Keratinocyte (primary cell): ENCODE measurements around the gene MYMK. TPM values are rescaled to one million over a fixed set of nuclear protein-coding genes. Genes with fewer than 3 reads are reported as not detected.

Source experiments
- DNase-seq: peaks from one replicate; pipeline ENCODE4 v3.0.0-alpha.2; 2011; ENCODE audit warnings: low read depth, missing footprints, low spot score
- FAIRE-seq: peaks from 2 replicates; lab custom pipeline; 2011; peaks lifted over from hg19 to GRCh38; lab: Jason Lieb, UNC
- H2AFZ ChIP-seq: 2 replicates; pipeline ENCODE4 v1.6.0; 2012; ENCODE audit warnings: low read length, control low read depth, inconsistent platforms; ENCODE audit not compliant: control insufficient read depth
- H3K27ac ChIP-seq: 2 replicates; pipeline ENCODE4 v1.5.1; 2011; ENCODE audit warnings: low read length; ENCODE audit not compliant: control insufficient read depth, insufficient read depth
- H3K27me3 ChIP-seq: 3 replicates; pipeline ENCODE4 v1.6.0; 2011; ENCODE audit warnings: low read length; ENCODE audit not compliant: control insufficient read depth, insufficient read depth; ENCODE audit errors: extremely low read depth
- H3K36me3 ChIP-seq, 2 experiments: 2 replicates in 1 of 2; 3 replicates in 1 of 2; pipeline ENCODE4 v1.5.1; 2011; ENCODE audit warnings: low read length in 2 of 2, mild to moderate bottlenecking in 1 of 2; ENCODE audit not compliant: control insufficient read depth in 2 of 2, insufficient read depth in 2 of 2; ENCODE audit errors: extremely low read depth in 1 of 2
- H3K4me1 ChIP-seq: 3 replicates; pipeline ENCODE4 v1.5.1; 2011; ENCODE audit warnings: low read length; ENCODE audit not compliant: control insufficient read depth, insufficient read depth; ENCODE audit errors: extremely low read depth
- H3K4me2 ChIP-seq: 3 replicates; pipeline ENCODE4 v1.6.0; 2011; ENCODE audit warnings: low read depth, low read length; ENCODE audit not compliant: control insufficient read depth, insufficient read depth; ENCODE audit errors: extremely low read depth
- H3K4me3 ChIP-seq, 3 experiments: fragments of 200-600 bp in 1 of 3; sonication (generic) in 1 of 3; 2 replicates in 2 of 3; 3 replicates in 1 of 3; pipeline ENCODE4 v1.5.1; 2011 to 2016; ENCODE audit warnings: low read length in 3 of 3, mild to moderate bottlenecking in 3 of 3, control low read depth in 2 of 3, inconsistent platforms in 1 of 3, low read depth in 1 of 3, mixed read lengths in 1 of 3, mixed run types in 1 of 3, moderate library complexity in 1 of 3; ENCODE audit not compliant: control insufficient read depth in 2 of 3, insufficient read depth in 2 of 3; ENCODE audit errors: extremely low read depth in 1 of 3
- H3K79me2 ChIP-seq: 2 replicates; pipeline ENCODE4 v1.6.0; 2012; ENCODE audit warnings: low read length; ENCODE audit not compliant: control insufficient read depth, insufficient read depth
- H3K9ac ChIP-seq: 3 replicates; pipeline ENCODE4 v1.6.0; 2011; ENCODE audit warnings: low read length; ENCODE audit not compliant: control insufficient read depth, insufficient read depth; ENCODE audit errors: extremely low read depth
- H3K9me1 ChIP-seq: 3 replicates; pipeline ENCODE4 v1.6.0; 2011; ENCODE audit warnings: low read length; ENCODE audit not compliant: control insufficient read depth, insufficient read depth; ENCODE audit errors: extremely low read depth
- H3K9me3 ChIP-seq: 2 replicates; pipeline ENCODE4 v1.5.1; 2012; ENCODE audit warnings: low read depth, low read length; ENCODE audit not compliant: control insufficient read depth
- H4K20me1 ChIP-seq: 3 replicates; pipeline ENCODE4 v1.6.0; 2011; ENCODE audit warnings: low read length; ENCODE audit not compliant: control insufficient read depth, insufficient read depth; ENCODE audit errors: extremely low read depth
- EZH2 ChIP-seq: IDR thresholded peaks from one replicate; pipeline ENCODE4 v1.6.1; 2012; ENCODE audit warnings: inconsistent platforms, mild to moderate bottlenecking, low read length, moderate library complexity
- dilution Hi-C: fragments of 300-500 bp; cut with MboI; formaldehyde crosslinking; loops from one replicate; pipeline ENCODE4 v1.7.0; 2020; ENCODE audit warnings: low sequenced_read_pairs; ENCODE audit not compliant: extremely low pct_ligation_motif_present
- polyA plus RNA-seq, 5 experiments: library from polyadenylated mRNA; depleted of rRNA in 3 of 5; stranded (reverse) in 3 of 5; stranded (forward) in 1 of 5; unstranded in 1 of 5; fragments of >200 nt; gene quantifications; 1 replicate in 1 of 5; 2 replicates in 3 of 5; 3 replicates in 1 of 5; pipeline versions ENCODE4 v1.2.1 to v1.2.3, GENCODE V29; 2011 to 2012; ENCODE audit warnings: missing spikeins in 2 of 5, low read depth in 1 of 5, low replicate concordance in 1 of 5
- TF ChIP-seq, protein P1 (sequence below), 3 experiments: IDR thresholded peaks in 1 of 3; conservative IDR thresholded peaks in 1 of 3; optimal IDR thresholded peaks in 1 of 3; 2 replicates in 2 of 3; 3 replicates in 1 of 3; pipeline versions ENCODE3 to v1.5.1; 2011; ENCODE audit warnings: low read length in 3 of 3, mild to moderate bottlenecking in 3 of 3, moderate library complexity in 2 of 3, control low read depth in 1 of 3, inconsistent platforms in 1 of 3; ENCODE audit not compliant: insufficient read depth in 2 of 3; ENCODE audit errors: extremely low read depth in 1 of 3

MYMK gene
- polyA plus RNA-seq, 1 donor (not counting 4 experiments of a cell fraction or from before 2014, with no cell fraction given), result not detected

DNA sequence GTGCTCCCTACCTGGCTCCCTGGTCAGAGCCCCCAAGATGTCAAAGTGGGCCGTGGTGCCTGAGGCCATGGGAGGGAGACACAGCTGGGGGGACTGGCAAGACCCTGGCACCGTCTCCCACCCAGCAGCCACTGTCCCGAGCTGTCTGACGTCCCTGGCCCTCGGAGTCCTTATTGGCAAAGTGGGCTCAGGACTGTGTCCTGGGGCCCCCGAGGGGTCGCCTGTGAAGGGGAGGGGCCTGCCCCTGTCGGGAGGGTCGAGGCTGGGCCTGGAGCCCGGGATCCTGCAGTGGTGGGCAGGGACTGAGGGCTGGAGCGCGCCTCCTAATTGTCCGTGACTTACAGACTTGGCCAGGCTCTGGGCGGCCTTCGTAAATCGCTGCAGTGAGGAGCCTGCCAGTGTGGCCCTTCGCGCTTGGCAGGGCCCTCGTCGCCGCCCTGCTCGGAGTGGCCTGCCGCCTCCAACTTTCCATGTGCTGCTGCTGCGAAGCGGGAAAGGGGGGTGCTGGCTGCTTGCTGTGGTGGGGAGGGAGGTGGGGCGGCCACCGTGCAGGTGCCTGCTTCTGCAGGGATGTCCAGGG is 13.7 kb downstream of the MYMK start:
- H3K4me1 ChIP-seq, result peaks cover 12% of the 10 kb centered on the region
- no peak overlapping the region for H3K9ac ChIP-seq
- dilution Hi-C loops, result no loop called here
- H3K9me3 ChIP-seq, result peaks cover 2% of the 10 kb centered on the region
- no peak overlapping the region for H3K4me2 ChIP-seq
- no peak for DNase-seq
- no peaks in the 10 kb centered on the region for H3K9me1 ChIP-seq
- FAIRE-seq, result no peak
- H2AFZ ChIP-seq, result no peak overlapping the region
- no peaks in the 10 kb centered on the region for H3K79me2 ChIP-seq
- H4K20me1 ChIP-seq, result no peaks in the 10 kb centered on the region
- no peak overlapping the region for H3K4me3 ChIP-seq
- H3K27ac ChIP-seq, result no peak overlapping the region
- TF ChIP-seq, protein P1, sequence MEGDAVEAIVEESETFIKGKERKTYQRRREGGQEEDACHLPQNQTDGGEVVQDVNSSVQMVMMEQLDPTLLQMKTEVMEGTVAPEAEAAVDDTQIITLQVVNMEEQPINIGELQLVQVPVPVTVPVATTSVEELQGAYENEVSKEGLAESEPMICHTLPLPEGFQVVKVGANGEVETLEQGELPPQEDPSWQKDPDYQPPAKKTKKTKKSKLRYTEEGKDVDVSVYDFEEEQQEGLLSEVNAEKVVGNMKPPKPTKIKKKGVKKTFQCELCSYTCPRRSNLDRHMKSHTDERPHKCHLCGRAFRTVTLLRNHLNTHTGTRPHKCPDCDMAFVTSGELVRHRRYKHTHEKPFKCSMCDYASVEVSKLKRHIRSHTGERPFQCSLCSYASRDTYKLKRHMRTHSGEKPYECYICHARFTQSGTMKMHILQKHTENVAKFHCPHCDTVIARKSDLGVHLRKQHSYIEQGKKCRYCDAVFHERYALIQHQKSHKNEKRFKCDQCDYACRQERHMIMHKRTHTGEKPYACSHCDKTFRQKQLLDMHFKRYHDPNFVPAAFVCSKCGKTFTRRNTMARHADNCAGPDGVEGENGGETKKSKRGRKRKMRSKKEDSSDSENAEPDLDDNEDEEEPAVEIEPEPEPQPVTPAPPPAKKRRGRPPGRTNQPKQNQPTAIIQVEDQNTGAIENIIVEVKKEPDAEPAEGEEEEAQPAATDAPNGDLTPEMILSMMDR (optimal IDR thresholded peaks at IDR 0.05 in 1 of 3, IDR thresholded peaks at IDR 0.05 in 1 of 3, conservative IDR thresholded peaks at IDR 0.05 in 1 of 3; ENCODE audit: extremely low read depth in 1 of 3, insufficient read depth in 2 of 3, low read length in 3 of 3), result no peak
- TF ChIP-seq EZH2, result no peak
- H3K27me3 ChIP-seq, result peaks cover 19% of the 10 kb centered on the region
- H3K36me3 ChIP-seq, result no peaks in the 10 kb centered on the region

DNA sequence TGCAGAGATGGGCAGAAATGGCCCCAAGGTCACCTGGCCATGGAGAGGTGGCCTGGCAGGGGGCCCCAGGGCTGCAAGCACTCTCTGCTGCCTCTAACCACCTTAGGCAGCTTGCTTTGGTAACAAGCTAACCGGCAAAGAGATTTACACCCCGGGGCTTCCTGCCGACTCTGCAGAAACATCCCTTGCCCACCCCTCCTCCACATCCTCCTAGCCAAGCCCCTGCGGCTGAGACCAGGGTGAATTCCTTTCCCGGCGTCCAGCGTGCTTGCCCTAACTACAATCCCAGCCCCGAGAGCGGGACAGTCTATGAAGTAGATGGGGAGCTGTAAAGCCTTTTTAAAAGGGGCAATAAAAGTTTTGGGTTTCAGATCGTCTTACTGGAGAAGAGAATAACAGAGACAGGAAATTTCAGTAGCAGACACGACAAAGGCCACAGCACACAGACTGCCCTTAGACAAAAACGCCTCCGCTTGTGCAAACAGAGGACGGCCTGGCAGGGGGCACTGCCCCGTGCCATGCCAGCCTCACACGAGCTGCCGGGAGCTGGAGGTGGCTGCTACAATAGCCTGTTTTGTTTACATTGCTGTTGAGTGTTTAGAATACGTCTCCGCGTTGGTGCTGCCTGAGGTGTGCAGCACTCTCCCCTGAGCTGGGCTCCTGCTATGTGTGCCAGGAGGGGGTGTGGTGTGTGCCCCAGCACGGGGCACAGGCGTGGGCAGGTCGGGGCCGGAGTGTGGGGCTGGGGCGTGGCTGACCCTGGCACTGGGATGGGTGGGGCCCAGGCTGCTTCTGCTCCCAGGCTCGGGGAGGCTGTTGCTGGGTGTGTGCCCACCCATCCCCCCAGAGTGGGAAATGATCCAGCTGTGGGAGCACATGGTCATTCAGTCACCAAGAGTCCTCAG is 15.3 kb downstream of the MYMK start:
- H2AFZ ChIP-seq, result no peak overlapping the region
- H3K4me2 ChIP-seq, result peak overlapping the region; percentile 65
- TF ChIP-seq EZH2, result no peak
- TF ChIP-seq, protein P1 (optimal IDR thresholded peaks at IDR 0.05 in 1 of 3, IDR thresholded peaks at IDR 0.05 in 1 of 3, conservative IDR thresholded peaks at IDR 0.05 in 1 of 3; ENCODE audit: extremely low read depth in 1 of 3, insufficient read depth in 2 of 3, low read length in 3 of 3), result no peak
- DNase-seq (no peak), FAIRE-seq (no peak)
- no peak overlapping the region for H3K9ac ChIP-seq
- no peaks in the 10 kb centered on the region for H3K36me3 ChIP-seq
- H3K79me2 ChIP-seq, result no peaks in the 10 kb centered on the region
- H3K9me1 ChIP-seq, result no peaks in the 10 kb centered on the region
- dilution Hi-C loops, result no loop called here
- H3K27me3 ChIP-seq, result peaks cover 14% of the 10 kb centered on the region
- H4K20me1 ChIP-seq, result no peaks in the 10 kb centered on the region
- peak overlapping the region in 2 of 3 experiments; percentile 18 to 31 for H3K4me3 ChIP-seq
- H3K4me1 ChIP-seq, result peaks cover 12% of the 10 kb centered on the region
- H3K9me3 ChIP-seq, result peaks cover 2% of the 10 kb centered on the region
- H3K27ac ChIP-seq, result no peak overlapping the region
